GM19324 (cell line): ENCODE measurements around the gene CCDC126.
A peak's percentile ranks its signal among the peaks of the same experiment; 100 is the strongest.
"Not testable (repeated sequence)": the region's sequence is repeated elsewhere in the genome, so short reads cannot be mapped to it uniquely, and the experiment has no call there.

Source experiments
- ATAC-seq: cut with Tn5 transposase; IDR thresholded peaks from one replicate; pipeline ENCODE4 v1.9.1; 2021; ENCODE audit warnings: mild to moderate bottlenecking, moderate library complexity; ENCODE audit not compliant: unreplicated experiment, low FRiP score

The CCDC126 gene, protein sequence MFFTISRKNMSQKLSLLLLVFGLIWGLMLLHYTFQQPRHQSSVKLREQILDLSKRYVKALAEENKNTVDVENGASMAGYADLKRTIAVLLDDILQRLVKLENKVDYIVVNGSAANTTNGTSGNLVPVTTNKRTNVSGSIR

DNA sequence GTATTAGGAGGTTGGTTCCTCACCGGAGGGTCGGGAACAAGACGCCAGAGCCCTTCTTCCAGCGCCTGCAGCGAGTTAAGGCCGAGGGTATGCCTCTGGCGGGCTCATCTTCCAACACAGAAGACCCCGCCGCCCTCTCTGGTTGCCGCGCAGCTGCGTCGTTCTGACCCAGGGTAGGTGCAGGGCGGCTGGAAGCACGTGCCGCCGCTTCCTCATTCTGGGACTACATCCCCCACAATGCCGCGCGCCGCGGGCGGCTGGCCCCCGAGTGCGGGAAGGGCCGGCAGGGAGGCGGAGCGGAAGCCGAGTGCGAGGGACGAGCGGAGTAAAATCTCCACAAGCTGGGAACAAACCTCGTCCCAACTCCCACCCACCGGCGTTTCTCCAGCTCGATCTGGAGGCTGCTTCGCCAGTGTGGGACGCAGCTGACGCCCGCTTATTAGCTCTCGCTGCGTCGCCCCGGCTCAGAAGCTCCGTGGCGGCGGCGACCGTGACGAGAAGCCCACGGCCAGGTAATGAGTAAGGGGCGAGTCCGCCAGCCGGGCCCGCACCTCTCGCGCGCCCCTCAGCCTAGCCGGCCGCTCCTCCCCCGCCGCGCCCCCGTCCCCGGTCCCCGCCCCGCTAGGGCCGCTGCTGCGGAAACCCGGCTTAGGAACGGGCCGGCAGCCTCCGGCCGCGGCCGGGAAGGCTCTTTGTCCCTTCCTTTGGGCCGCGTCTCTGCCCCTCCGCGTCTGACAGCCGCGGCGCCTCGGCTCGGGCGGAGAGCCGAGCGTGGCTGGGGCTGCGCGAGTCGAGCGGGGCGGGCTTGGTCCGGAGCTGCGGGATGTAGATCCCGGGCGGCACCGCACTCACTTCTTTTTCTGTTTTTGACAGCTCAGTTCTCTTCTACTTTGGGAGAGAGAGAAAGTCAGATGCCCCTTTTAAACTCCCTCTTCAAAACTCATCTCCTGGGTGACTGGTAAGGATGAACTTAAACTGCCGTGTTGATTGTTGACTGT lies at the start of gene CCDC126:
Gene CCDC126, plus strand, starts transcription at position 289 of the 998 bp plus-strand sequence. CDS start 13,934 bp downstream, outside the sequence.
- peak; percentile 92 for ATAC-seq

DNA sequence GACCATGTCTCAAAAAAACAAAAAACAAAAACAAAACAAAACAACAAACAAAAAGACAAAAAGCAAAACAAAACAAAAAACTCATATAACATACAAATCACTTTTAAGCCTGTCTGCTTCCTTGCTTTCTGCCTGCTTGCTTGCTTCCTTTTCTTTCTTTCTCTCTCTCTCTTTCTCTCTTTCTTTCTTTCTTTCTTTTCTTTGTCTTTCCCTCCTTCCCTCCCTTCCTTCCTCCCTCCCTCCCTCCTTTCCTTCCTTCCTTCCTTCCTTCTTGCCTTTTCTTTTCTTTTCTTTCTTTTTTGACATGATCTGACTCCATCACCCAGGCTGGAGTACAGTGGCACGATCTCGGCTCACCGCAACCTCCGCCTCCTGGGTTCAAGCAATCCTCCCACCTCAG lies 49.5 kb upstream of the CCDC126 start:
- no peak for ATAC-seq

DNA sequence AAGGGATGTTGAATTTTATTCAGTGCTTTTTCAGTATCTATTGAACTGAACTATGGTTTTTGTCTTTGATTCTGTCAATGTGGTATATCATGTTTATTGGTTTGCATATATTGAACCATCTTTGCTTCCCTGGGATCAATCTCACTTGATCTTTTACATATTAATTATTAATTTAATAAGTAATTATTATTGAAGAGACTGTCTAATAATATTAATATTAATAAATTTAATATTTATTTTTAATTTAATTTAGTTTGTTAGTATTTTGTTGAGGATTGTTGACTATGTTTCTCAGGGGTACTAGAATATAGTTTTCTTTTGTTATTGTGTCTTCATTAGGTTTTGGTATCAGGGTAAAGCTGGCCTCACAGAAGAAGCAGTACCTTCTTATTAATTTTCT lies 38.9 kb upstream of the CCDC126 start:
- ATAC-seq = no peak

DNA sequence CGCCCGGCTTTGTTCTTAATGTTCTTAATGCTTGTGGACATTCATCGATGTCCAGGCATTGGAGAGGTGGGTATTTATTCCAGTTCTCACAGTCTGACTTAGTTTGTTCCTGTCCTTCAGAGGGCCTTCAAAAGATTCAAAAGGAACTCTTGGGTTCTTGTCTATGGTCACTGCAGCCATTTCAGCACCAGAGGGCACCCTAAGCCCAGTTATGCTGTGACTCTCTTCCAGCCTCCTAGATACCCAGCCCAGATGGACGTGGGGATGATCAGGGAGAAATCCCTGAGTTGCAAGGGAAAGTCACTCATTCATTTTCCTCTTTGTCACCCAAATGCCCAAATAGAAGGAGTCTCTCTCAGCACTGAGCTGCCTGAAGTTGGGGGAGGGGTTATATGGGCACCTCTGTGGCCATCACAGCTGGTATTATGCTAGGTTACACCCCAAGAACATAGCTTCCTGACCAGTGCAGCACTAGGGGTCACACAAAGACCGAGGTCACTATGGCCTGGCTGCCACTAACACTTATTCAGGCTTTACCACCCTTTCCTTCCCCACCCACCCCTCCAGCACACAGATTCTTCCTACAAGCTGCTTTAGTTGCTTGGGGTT lies 26.5 kb upstream of the CCDC126 start:
- ATAC-seq = peak; percentile 67

DNA sequence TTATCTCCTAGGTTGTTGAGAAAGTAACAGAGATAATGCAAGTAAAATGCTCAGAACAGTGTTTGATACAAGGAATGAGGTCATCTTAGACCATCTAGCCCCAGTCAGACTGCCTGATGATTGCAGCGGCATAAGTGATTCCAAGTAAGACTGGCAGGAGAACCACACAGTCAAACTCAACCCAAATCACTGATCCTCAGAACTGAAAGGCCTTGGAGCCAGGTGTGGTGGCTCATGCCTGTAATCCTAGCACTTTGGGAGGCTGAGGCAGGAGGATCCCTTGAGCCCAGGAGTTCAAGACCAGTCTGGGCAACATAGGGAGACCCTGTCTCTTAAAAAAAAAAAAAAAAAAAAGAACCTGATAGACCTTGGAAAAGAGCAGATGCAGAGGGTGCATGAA lies 15.2 kb upstream of the CCDC126 start:
- not testable (repeated sequence) for ATAC-seq

DNA sequence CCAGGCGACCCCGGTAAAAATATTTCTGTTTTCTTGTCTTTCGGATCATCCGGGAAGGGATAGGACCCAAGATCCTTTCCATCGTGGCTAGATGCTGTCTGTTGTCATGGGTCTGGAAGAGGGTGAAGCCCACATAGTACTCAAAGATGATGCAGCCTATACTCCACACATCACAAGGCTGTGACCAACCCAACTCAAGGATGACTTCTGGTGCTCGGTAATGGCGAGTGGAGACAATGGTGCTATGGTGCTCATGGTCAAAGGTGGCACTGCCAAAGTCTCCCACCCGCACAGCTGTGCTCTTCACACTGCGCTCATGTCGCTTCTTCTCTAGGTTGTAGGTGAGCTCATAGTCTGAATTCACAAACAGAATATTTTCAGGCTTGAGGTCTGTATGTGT lies 11.9 kb upstream of the CCDC126 start:
- ATAC-seq = not testable (repeated sequence)

DNA sequence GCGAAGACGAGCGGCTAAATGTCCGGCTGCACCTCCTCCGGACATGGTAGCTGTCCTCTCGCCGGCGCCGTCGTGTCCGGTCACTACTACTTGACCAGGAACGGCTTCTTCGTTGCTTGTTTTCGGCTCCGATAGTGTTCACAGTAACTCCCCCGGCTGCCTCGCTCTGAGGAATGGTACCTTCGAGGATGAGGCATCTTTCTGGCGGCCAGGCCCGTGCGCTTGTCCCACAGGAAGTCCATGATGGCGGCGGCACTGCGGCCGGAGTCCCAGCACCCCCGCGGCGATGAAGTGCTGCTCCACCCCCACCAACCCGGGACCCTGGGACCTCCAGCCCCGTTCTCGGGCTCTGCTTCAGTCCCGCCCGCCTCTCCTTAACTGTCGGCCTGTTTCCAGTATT lies 11.0 kb upstream of the CCDC126 start:
- no peak for ATAC-seq

DNA sequence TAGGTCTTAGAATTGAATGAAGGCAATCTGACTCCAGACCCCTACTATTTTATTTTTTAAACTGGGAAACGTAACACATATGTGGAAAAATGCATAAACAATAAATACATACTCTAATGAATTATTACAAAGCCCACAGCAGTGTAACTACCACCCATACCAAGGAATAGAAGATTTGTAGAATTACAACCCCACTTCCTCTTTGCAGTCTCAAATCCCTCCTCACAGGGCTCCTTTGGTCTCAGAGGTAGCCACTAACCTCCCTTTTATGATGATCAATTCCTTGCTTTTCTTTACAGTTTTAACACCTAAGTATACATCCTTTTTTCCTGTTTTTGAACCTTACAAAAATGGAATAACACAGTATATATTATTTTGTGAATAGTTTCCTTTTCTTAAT lies 6.7 kb upstream of the CCDC126 start:
- no peak for ATAC-seq

DNA sequence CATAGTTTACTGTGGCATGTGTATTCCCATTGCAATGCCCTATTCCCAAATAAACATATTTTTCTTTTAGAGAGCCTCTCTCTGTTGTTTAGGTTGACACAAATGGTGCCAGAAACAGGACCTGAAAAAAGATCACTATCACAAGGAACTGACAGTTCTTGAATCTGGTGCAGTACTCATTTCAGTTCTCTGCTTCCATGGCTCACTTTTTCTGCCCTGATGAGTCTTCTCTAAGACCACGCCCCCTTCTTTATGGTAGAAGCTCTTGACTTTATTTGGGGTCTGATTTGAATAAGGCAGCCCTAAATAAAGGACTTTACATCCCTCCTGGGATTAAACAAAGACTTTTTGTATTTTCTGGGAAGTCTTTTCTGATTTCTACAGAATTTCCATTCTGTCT lies 3.5 kb upstream of the CCDC126 start:
- no peak for ATAC-seq

DNA sequence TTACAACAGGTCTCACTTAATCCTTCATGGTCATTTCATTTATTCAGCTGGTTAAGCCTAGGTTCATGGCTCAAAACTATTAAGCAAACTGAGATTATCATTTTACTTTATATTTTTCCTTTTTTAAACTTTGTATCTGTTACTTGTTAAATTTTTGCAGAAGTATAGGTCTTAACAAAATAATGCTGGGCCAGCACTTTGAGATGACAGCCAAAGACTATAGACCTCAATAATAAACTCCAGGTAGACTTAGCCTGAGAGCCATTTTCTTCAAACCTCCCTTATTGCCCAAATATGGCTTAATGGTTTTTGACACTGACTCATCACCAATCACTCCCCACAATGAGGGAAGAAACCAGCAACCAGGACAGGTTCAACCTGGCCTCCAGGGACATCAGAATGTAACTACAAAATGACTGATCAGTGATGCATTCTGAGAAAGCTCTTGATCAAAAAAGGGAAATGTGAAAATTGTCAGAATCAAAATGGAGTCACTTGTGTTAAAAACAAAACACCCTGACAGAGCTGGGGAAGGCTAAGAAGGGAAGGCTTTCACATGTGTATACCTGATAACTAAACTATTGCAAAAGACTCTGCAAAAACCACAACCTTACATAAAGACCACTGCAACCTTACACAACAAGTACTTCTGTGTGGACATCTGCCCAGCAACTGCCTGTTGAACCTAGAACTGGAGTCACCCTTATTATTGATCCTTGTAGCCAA lies 2.1 kb upstream of the CCDC126 start:
- ATAC-seq = no peak

DNA sequence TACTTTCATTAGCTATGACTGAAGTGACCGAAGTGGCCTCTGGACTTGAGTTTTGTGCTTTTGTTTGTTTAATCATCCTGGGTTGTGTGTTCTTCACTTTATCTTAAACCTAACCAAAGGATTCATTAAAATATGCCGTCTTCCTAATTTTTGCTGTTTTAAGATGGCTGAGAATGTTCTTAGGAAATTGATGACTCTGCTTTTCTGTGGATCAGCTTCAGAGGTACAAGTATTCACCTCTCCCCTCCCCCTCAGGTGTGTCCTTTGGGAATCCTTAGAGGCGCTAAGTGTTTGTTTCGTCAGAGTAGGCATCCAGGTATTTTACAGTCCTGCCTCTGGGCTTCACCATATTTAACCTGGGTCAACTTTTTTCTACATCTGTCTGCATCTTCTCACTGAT lies 1.1 kb downstream of the CCDC126 start:
- no peak for ATAC-seq

DNA sequence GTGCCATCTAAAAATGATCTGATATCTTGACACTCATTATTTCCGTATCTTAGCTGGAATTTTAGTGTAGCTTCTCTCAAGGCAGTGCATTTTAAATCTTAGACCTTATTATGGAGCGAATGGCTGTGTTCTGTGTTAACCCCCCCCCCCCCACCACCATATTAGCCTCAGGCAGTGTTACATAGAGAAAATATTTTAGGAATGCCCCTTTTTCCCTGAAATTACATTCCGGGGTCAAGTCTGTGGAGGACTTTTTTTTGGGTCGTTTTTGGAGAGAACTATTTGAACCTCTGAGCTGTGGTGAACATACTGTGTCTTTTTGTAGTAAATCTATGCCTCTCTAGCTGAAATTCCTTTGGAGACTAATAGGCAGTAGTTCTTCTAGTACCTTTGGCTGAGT lies 3.1 kb downstream of the CCDC126 start:
- no peak for ATAC-seq

DNA sequence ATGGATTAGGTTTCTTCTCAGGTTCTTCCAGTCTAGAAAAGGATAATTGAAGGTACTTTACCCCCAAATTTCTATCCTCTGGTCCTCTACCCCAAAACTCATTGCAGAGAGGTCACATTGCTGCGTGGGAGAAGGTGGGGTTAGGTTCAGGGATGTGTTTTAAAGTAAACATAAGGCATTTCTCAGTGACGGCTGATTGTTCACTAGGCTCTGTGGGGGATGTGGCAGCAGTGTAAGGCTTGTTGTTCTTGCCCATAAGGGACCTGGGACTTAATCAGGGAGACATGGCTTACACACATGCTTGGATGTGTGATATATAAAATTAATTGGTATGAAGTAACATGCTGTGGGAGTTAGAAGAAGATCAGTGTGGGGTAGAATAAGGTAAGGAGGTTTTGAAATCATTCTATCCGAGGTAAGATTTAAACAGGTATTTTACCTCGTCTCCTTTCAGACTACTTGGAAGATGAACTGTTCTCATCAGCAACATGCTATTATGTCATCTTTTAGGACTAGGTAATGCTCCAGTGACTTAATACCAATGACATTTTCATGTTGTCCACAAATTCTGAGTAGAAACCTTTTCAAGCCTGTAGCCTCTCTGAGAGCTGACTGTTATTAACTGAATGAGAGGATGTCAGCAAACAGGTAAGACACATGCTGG lies 6.6 kb downstream of the CCDC126 start:
- no peak for ATAC-seq

DNA sequence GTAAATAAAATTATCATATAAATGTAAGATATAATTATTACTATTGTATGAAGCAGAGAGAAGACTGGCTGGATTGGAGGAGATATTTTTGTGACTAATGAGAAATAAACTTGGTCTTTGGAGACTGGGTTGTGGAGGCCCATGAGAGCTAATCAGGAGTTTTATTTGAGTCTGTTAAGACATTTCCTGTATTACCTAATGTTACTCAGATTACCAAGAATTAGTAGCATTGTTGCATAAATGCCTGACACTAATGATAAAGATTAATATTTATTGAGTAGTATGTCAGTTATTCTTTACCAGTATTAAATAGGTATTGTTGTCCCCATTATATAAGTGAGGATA lies 7.1 kb downstream of the CCDC126 start:
- ATAC-seq = no peak

DNA sequence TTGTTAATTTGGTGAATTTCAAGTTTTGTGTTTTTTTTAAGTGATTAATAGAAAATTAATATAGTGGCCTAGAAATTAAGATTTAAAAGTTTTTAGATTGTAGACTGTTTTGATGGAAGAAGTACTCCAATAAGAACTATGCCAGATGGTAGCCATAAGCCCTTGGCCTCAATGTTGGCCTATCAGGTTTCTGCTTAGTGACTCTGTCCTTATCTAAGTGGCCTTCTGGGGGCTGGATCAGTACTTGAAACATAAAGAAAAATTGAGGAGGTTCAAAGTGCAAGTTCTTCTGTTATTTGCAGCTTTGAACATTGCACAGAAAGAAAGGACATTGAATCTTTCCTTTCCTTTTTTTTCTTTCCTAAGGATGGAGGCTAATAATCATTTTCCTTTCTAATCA lies 9.9 kb downstream of the CCDC126 start:
- ATAC-seq = no peak

DNA sequence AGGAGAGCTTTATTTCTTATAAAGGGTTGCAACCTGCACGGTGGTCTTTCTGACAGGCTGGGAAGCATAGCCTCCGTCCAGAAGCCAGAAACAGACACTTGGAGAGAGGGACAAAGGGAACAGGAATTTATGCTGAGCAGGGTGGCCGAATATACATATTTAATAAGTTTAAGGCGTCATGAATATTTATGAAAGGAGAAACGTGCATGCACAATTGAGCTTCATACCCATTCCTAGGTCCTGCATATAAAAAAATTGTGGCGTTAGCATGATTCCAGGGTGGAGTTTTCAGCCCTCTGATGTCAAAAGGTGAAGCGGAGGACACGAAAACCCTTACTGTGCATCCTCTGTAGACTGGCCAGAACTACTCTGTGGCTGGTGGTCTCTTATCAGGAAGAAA lies 10.7 kb downstream of the CCDC126 start:
- ATAC-seq = no peak

DNA sequence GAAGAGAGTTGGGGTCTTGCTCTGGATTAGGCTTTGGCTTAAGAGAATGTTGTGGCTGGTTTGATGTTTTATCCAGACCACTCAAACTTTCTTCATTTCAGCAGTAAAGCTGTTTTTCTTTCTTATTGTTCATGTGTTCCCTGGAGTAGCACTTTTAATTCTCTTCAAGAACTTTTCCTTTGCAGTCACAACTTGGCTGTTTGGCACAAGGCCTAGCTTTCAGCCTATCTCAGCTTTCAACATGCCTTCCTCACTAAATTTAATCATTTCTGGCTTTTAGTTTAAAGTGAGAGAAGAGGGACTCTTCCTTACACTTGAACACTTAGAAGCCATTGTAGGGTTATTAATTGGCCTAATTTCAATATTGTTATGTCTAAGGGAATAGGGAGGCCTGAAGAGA lies 18.1 kb downstream of the CCDC126 start:
- ATAC-seq = no peak

DNA sequence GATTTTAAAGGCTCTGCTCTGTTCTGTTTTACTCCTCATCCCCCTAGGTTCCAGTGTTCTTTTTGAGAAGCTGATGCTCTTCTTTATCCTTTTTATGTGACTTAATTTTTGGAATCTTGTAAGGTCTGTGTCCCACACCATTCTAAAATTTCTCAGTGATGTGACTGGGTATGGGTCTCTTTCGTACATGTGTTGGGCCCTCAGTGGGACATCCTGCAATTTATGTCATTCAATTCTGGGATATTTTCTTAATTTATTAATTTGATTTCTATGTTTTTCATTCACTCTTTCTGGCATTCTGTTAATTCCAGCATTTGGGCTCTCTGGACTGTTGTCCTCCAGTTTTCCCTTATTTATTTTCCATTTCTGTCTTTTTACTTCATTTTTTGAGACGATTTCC lies 19.4 kb downstream of the CCDC126 start:
- ATAC-seq = no peak

DNA sequence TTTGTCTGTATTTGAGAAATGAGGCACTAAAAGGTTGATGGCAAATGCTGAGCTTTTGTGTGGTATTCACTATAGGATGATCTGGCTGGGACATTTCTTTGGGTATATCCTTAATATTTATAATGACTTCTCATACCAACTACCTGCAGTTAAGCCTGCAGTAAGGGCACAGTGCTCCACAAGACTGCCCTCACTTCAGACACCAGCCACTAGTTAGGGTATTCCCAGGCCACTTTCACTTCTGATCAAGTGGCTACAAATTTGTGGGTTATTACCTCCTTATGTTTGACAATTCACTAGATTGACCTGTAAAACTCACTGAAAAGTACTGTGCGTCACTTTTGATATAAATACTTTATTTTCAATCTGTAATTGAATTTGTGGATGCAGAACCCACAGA lies 20.3 kb downstream of the CCDC126 start:
- ATAC-seq = no peak

DNA sequence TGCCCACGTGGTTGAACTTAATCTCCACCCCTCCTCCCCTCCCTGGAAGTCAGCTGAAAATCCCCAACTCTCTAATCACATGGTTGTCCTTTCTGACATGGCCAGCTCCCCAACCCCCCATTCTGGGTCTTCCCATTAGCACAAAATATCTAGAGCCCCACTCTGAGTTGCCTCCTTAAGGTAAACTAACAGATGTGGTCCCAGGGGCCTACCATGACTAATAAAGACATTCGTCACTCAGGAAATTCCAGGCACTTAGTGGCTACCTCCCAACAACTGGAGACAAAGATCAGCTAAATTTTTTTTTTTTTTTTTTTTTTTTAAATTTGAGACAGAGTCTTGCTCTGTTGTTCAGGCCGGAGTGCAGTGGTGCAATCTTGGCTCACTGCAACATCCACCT lies 21.1 kb downstream of the CCDC126 start:
- ATAC-seq = no peak

DNA sequence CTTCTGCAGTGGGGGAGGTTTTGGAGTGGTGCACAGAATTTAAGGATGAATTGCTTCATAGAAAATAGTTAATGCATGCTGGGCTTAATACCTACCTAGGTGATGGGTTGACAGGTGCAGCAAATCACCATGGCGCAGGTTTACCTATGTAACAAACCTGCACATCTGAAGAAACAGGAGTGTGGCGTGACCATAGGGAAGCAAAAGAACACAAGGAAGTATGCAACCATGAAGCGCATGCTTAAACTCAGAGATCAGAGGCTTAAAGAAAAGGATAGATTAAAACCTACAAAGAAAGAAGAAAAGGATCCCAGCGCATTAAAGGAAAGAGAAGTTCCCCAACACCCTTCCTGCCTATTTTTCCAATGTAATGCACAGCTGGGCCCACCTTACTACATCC lies 22.0 kb downstream of the CCDC126 start:
- no peak for ATAC-seq
